GM23248 (cell line): Measurements from ENCODE around the gene TEX52.

ENCODE experiments used
- EZH2 ChIP-seq: fragments of 200-600 bp; sonication (generic); IDR thresholded peaks from 2 replicates; pipeline ENCODE4 v1.6.1; 2018; ENCODE audit warnings: antibody characterized with exemption, mild to moderate bottlenecking; ENCODE audit not compliant: insufficient read depth, poor library complexity, severe bottlenecking
- EZH2phosphoT487 ChIP-seq: fragments of 200-600 bp; sonication (generic); IDR thresholded peaks from 2 replicates; pipeline ENCODE4 v1.6.1; 2018; ENCODE audit warnings: antibody characterized with exemption, moderate library complexity, mild to moderate bottlenecking, low read depth; ENCODE audit not compliant: insufficient read depth

DNA sequence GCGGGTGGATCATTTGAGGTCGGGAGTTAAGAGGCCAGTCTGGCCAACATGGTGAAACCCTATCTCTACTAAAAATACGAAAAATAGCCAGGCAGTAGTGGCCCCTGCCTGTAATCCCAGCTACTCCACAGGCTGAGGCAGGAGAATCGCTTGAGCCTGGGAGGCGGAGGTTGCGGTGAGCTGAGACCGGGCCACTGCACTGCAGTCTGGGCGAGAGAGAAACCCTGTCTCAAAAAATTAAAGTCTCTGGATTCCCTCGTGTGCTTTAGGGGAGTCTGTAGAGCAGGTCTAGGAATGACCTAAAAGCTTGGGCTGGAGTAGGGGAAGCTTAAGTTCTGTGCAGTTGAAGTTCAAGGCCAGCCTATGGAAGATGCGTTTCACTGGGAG, 33.2 kb upstream of the TEX52 start:
- TF ChIP-seq EZH2 (no peak), EZH2phosphoT487 (no peak)
